Erythroblast (primary cell): ENCODE measurements around the gene TRAF3IP3.

ENCODE experiments used
- GATA1 ChIP-seq: IDR thresholded peaks from 2 replicates; pipeline ENCODE4 v1.6.1; 2011; ENCODE audit warnings: low read depth, mild to moderate bottlenecking, control low read depth, low read length, moderate library complexity
- POLR2A ChIP-seq: IDR thresholded peaks from 2 replicates; pipeline ENCODE4 v1.6.1; 2011; ENCODE audit warnings: mild to moderate bottlenecking, low read length

DNA sequence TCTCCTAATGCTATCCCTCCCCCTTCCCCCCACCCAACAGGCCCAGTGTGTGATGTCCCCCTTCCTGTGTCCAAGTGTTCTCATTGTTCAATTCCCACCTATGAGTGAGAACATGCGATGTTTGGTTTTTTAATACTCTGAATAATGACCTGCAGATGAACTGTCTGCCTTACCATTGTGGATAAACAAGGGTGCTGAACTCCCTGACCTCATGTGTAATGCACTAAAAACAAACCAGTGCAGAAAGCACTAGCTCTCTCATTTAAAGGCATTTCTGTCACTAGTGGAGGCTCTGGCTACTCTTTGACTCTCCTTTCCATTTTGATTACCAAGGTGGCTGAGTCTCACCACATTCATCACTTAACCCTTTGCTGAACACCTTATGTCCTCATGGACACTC lies 23.1 kb upstream of the TRAF3IP3 start:
- no peak for TF ChIP-seq POLR2A
- no peak for TF ChIP-seq GATA1
